PFSK-1 (cell line): ENCODE data around the gene FAM181A.

Source experiments
- FOXP2 ChIP-seq: optimal IDR thresholded peaks from 2 replicates; pipeline ENCODE3; 2011; ENCODE audit warnings: borderline replicate concordance, control low read depth, inconsistent platforms; ENCODE audit not compliant: insufficient read depth; ENCODE audit errors: extremely low read length, extremely low read depth
- POLR2AphosphoS5 ChIP-seq: IDR thresholded peaks from 2 replicates; pipeline ENCODE4 v1.6.1; 2012; ENCODE audit warnings: low read depth, mild to moderate bottlenecking, control low read depth, low read length, moderate library complexity
- REST ChIP-seq, 2 experiments: IDR thresholded peaks; 2 replicates each; pipeline versions ENCODE4 v1.6.1 to v1.8.0; 2011 to 2012; ENCODE audit warnings: low read depth in 2 of 2, low read length in 2 of 2, control low read depth in 1 of 2, inconsistent platforms in 1 of 2, mild to moderate bottlenecking in 1 of 2, moderate library complexity in 1 of 2; ENCODE audit not compliant: insufficient read depth in 1 of 2
- SIN3A ChIP-seq: IDR thresholded peaks from 2 replicates; pipeline ENCODE4 v1.6.1; 2012; ENCODE audit warnings: mild to moderate bottlenecking, low read length, moderate library complexity, borderline replicate concordance; ENCODE audit not compliant: insufficient read depth
- TAF1 ChIP-seq: IDR thresholded peaks from 2 replicates; pipeline ENCODE4 v1.6.1; 2012; ENCODE audit warnings: low read length, control low read depth, borderline replicate concordance; ENCODE audit not compliant: insufficient read depth

FAM181A gene

GRCh38 chr14:93923626-93924025 lies 3.5 kb upstream of the FAM181A start:
- TF ChIP-seq POLR2AphosphoS5: no peak
- no peak for TF ChIP-seq FOXP2
- TF ChIP-seq TAF1: no peak
- TF ChIP-seq SIN3A: no peak
- no peak for TF ChIP-seq REST (IDR thresholded peaks at IDR 0.05; ENCODE audit: insufficient read depth in 1 of 2, low read depth in 2 of 2, low read length in 2 of 2)

GRCh38 chr14:93924592-93925355 lies 2.4 kb upstream of the FAM181A start:
- TF ChIP-seq FOXP2: no peak
- TF ChIP-seq POLR2AphosphoS5: no peak
- no peak for TF ChIP-seq TAF1
- no peak for TF ChIP-seq REST (IDR thresholded peaks at IDR 0.05; ENCODE audit: insufficient read depth in 1 of 2, low read depth in 2 of 2, low read length in 2 of 2)
- no peak for TF ChIP-seq SIN3A

- TF ChIP-seq SIN3A (no peak), REST (IDR thresholded peaks at IDR 0.05; ENCODE audit: insufficient read depth in 1 of 2, low read depth in 2 of 2, low read length in 2 of 2) (no peak), TAF1 (no peak), FOXP2 (no peak), POLR2AphosphoS5 (no peak)
These were observed 1.7 kb upstream of the FAM181A start for GRCh38 chr14:93925374-93925895.

DNA sequence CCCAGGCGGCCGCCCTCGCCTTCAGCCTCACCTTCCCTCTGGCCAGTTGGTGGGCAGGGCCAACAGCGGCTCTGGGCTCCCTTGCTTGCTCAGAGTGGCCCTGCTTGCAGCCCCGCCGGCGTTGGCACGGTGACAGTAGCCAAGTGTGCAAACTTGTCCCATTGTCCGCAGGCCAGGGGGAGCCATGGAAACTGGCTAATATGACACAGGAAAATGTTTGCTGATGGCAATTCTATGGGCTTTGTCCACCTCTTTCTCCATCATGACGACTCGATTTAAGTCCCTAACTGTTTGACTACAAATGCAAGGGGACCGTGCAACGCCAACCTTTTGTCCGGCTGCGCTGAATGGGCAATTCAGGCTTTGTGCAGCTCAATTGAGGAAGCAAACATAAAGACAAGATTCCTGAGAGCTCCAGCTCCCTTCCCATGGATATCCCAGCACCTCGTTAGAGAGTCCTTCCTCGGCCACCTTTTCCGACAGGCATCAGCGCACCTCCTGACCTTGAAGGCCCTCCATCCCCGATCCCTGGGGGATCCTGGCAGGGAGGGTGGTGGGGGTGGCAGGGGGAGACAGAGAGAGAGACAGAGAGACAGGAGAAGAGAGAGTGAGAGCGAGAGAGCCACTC lies 785 bp upstream of the FAM181A start:
- no peak for TF ChIP-seq REST (IDR thresholded peaks at IDR 0.05; ENCODE audit: insufficient read depth in 1 of 2, low read depth in 2 of 2, low read length in 2 of 2)
- no peak for TF ChIP-seq FOXP2
- no peak for TF ChIP-seq SIN3A
- TF ChIP-seq POLR2AphosphoS5: no peak
- no peak for TF ChIP-seq TAF1
